PC-3 (cell line): ENCODE measurements around the gene FOXQ1. TPM values are rescaled to one million over a fixed set of nuclear protein-coding genes. Genes with fewer than 3 reads are reported as not detected.

ENCODE experiments used
- ATAC-seq: fragments of 200-7000 bp; cut with Tn5 transposase; 2 replicates; pipeline ENCODE4 v1.9.1; 2020; ENCODE audit warnings: mild to moderate bottlenecking, moderate library complexity
- BruUV-seq: library from RNA; stranded (reverse); fragments of 400-500 nt; replicated peaks from 2 replicates; lab custom pipeline; 2021; lab: Mats Ljungman, UMichigan
- CTCF ChIA-PET: fragments of 300-600 bp; sonication (Branson Sonifier 250); formaldehyde crosslinking; loops from one replicate; lab custom pipeline; 2022; ENCODE audit warnings: antibody characterized with exemption; lab: Charles Lee
- POLR2A ChIA-PET: fragments of 300-600 bp; sonication (Branson Sonifier 250); formaldehyde crosslinking; loops from one replicate; lab custom pipeline; 2022; ENCODE audit warnings: antibody characterized with exemption; ENCODE audit not compliant: unreplicated experiment; lab: Charles Lee
- DNase-seq: peaks from one replicate; pipeline ENCODE4 v3.0.0-alpha.2; 2015
- H2AFZ ChIP-seq: fragments of 300-600 bp; sonication (generic); 2 replicates; pipeline ENCODE4 v1.6.0; 2016; ENCODE audit warnings: antibody characterized with exemption, low read length
- H3F3A ChIP-seq: fragments of 300-600 bp; sonication (generic); one replicate; pipeline ENCODE4 v1.6.0; 2017; ENCODE audit warnings: antibody characterized with exemption, low read length, control low read depth, mild to moderate bottlenecking; ENCODE audit not compliant: unreplicated experiment
- H3K27ac ChIP-seq: fragments of 300-600 bp; sonication (generic); 2 replicates; pipeline ENCODE4 v1.5.1; 2016; ENCODE audit warnings: mild to moderate bottlenecking, low read length
- H3K27me3 ChIP-seq: fragments of 300-600 bp; sonication (generic); 2 replicates; pipeline ENCODE4 v1.6.1; 2016; ENCODE audit warnings: low read length, mixed read lengths
- H3K36me3 ChIP-seq: fragments of 300-600 bp; sonication (generic); 2 replicates; pipeline ENCODE4 v1.6.1; 2016; ENCODE audit warnings: low read depth, mixed run types, low read length, mixed read lengths
- H3K4me1 ChIP-seq: fragments of 300-600 bp; sonication (generic); 2 replicates; pipeline ENCODE4 v1.5.1; 2016; ENCODE audit warnings: low read length; ENCODE audit not compliant: insufficient read depth
- H3K4me2 ChIP-seq: fragments of 300-600 bp; sonication (generic); 2 replicates; pipeline ENCODE4 v1.6.0; 2016; ENCODE audit warnings: low read length
- H3K4me3 ChIP-seq: fragments of 300-600 bp; sonication (generic); 2 replicates; pipeline ENCODE4 v1.5.1; 2016; ENCODE audit warnings: mild to moderate bottlenecking, low read length, mixed read lengths
- H3K79me2 ChIP-seq: fragments of 300-600 bp; sonication (generic); 2 replicates; pipeline ENCODE4 v1.6.1; 2017; ENCODE audit warnings: low read length, mixed read lengths
- H3K9ac ChIP-seq: fragments of 300-600 bp; sonication (generic); 2 replicates; pipeline ENCODE4 v1.6.0; 2016; ENCODE audit warnings: mild to moderate bottlenecking, low read length
- H3K9me2 ChIP-seq: fragments of 300-600 bp; sonication (generic); replicated peaks from 2 replicates; pipeline ENCODE4 v1.6.1; 2016; ENCODE audit warnings: mixed run types, low read length, mixed read lengths
- H3K9me3 ChIP-seq: fragments of 300-600 bp; sonication (generic); 2 replicates; pipeline ENCODE4 v1.6.1; 2016; ENCODE audit warnings: low read length, mixed read lengths
- H4K20me1 ChIP-seq: fragments of 300-600 bp; sonication (generic); 2 replicates; pipeline ENCODE4 v1.6.1; 2016; ENCODE audit warnings: low read length, mixed read lengths
- EZH2 ChIP-seq: fragments of 300-600 bp; sonication (generic); IDR thresholded peaks from one replicate; pipeline ENCODE4 v1.6.1; 2017; ENCODE audit warnings: antibody characterized with exemption, mild to moderate bottlenecking, low read length; ENCODE audit not compliant: unreplicated experiment
- EZH2phosphoT487 ChIP-seq: fragments of 300-600 bp; sonication (generic); IDR thresholded peaks from 2 replicates; pipeline ENCODE4 v1.6.1; 2018; ENCODE audit warnings: mild to moderate bottlenecking, antibody characterized with exemption, low read length, borderline replicate concordance
- intact Hi-C: fragments of 100-400 bp; cut with micrococcal nuclease; formaldehyde crosslinking; loops from 2 replicates; pipeline ENCODE4 v1.9.0; 2023
- total RNA-seq: library from RNA; depleted of rRNA; stranded (reverse); fragments of >200 nt; gene quantifications from 2 replicates; pipeline ENCODE4 v1.2.3, GENCODE V29; 2014
- TF ChIP-seq, protein P1 (sequence below): fragments of 300-600 bp; sonication (generic); conservative IDR thresholded peaks from 2 replicates; pipeline ENCODE4 v1.5.1; 2017; ENCODE audit warnings: antibody characterized with exemption, low read depth, mild to moderate bottlenecking, low read length

Gene FOXQ1
- total RNA-seq, 1 experiment from 2014 or later = 7.5 TPM

DNA sequence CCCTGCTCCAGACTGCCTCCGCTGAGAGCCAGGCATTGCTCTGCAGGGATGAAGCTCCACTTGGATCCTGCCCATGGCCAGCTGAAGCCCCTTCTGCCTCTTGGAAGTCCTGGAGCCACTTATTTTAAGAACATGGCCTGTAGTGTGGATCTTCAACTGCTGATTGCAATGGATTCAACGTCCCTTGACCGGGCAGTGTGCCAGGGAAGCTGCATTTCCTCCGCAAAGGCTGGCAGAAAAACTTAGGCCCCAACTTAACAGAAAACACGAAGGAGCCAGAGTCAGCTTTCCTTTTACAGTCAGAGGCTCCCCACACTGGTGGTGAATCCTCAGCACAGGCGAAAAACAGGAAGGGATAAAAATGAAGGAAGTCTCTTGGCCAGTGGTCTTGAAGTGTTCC lies 26.3 kb upstream of the FOXQ1 start:
- CTCF ChIA-PET = no interaction called here
- H3K4me3 ChIP-seq = no peak overlapping the region
- H3K4me1 ChIP-seq = peaks cover 25% of the 10 kb centered on the region
- H3K27ac ChIP-seq = no peak overlapping the region
- no peak overlapping the region for H2AFZ ChIP-seq
- H3K9ac ChIP-seq = no peak overlapping the region
- POLR2A ChIA-PET = no interaction called here
- no peaks in the 10 kb centered on the region for H3K79me2 ChIP-seq
- TF ChIP-seq, protein P1, sequence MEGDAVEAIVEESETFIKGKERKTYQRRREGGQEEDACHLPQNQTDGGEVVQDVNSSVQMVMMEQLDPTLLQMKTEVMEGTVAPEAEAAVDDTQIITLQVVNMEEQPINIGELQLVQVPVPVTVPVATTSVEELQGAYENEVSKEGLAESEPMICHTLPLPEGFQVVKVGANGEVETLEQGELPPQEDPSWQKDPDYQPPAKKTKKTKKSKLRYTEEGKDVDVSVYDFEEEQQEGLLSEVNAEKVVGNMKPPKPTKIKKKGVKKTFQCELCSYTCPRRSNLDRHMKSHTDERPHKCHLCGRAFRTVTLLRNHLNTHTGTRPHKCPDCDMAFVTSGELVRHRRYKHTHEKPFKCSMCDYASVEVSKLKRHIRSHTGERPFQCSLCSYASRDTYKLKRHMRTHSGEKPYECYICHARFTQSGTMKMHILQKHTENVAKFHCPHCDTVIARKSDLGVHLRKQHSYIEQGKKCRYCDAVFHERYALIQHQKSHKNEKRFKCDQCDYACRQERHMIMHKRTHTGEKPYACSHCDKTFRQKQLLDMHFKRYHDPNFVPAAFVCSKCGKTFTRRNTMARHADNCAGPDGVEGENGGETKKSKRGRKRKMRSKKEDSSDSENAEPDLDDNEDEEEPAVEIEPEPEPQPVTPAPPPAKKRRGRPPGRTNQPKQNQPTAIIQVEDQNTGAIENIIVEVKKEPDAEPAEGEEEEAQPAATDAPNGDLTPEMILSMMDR = no peak
- no peak for TF ChIP-seq EZH2
- no peak for TF ChIP-seq EZH2phosphoT487
- no peaks in the 10 kb centered on the region for H3K27me3 ChIP-seq
- intact Hi-C loops = no loop called here
- H3K4me2 ChIP-seq = no peak overlapping the region
- peaks cover 2% of the 10 kb centered on the region for H3F3A ChIP-seq
- H3K9me3 ChIP-seq = no peaks in the 10 kb centered on the region
- no peaks in the 10 kb centered on the region for H3K36me3 ChIP-seq
- ATAC-seq (no peak), DNase-seq (no peak)
- no peaks in the 10 kb centered on the region for H3K9me2 ChIP-seq
- no peaks in the 10 kb centered on the region for H4K20me1 ChIP-seq
- no TSS peak for BruUV-seq

DNA sequence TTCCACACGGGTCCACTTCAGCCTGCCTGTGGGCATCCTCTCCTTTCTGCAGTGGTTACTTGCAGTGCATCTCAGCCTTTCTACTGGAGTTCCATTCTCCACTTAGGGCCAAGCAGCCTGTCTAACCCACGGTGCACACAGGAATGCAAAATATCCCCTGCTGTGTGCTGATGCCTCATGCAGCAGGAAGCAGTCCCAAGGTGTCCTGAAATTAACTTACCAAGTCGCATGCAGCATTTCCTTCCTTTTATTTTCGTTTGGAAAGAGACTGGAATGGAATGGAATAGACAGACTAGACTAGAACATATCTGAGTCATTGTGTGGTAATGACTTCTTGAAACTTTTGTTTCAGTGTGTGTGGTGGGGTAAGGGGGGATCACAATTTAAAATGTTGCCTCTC lies 25.9 kb upstream of the FOXQ1 start:
- Histone ChIP-seq H3K4me1 (peaks cover 25% of the 10 kb centered on the region), H3K9ac (no peak overlapping the region), H3K79me2 (no peaks in the 10 kb centered on the region), H3F3A (peaks cover 2% of the 10 kb centered on the region), H3K4me3 (no peak overlapping the region), H3K27ac (no peak overlapping the region), H3K4me2 (no peak overlapping the region), H3K36me3 (no peaks in the 10 kb centered on the region), H4K20me1 (no peaks in the 10 kb centered on the region), H3K9me3 (no peaks in the 10 kb centered on the region), H2AFZ (no peak overlapping the region), H3K9me2 (no peaks in the 10 kb centered on the region), H3K27me3 (no peaks in the 10 kb centered on the region)
- ChIA-PET POLR2A (no interaction called here), CTCF (no interaction called here)
- ATAC-seq (no peak), DNase-seq (no peak)
- TF ChIP-seq, protein P1 = no peak
- TF ChIP-seq EZH2phosphoT487 = no peak
- no peak for TF ChIP-seq EZH2
- BruUV-seq = no TSS peak
- intact Hi-C loops = no loop called here

DNA sequence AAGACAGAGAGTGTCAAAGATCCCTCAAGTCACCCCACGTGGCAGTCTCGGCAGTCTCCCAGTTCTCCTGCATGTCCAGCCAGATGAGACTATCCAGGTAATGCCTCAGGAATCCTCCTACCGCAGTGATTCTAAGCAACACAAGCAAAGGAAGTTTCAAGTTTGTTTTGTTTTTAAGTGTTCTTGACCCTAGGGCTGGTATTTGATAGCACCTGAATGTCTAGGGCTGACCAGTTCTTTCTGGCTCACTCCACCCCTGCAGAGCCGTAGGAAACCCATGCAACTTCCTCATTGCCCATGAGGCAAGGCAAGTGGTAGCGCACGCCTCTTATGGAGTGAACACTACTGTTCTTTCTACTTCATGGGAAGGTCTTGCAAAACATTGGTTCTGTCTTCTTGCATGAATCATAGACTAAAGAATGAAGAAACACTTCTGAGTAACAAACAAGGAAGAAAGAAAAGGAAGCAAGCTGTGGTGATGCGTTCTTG lies 24.8 kb upstream of the FOXQ1 start:
- H3K4me2 ChIP-seq = peak overlapping the region; percentile 21
- no peak overlapping the region for H3K4me3 ChIP-seq
- peak overlapping the region; percentile 16; the same call in 1 of the 2 replicates for H2AFZ ChIP-seq
- H3K79me2 ChIP-seq = no peaks in the 10 kb centered on the region
- DNase-seq (peak; percentile 82), ATAC-seq (peak; percentile 49)
- peaks cover 25% of the 10 kb centered on the region for H3K4me1 ChIP-seq
- no peaks in the 10 kb centered on the region for H3K27me3 ChIP-seq
- TF ChIP-seq, protein P1 = no peak
- TF ChIP-seq EZH2phosphoT487 (no peak), EZH2 (no peak)
- H4K20me1 ChIP-seq = no peaks in the 10 kb centered on the region
- H3K36me3 ChIP-seq = no peaks in the 10 kb centered on the region
- intact Hi-C loops = no loop called here
- POLR2A ChIA-PET = interaction anchor here (0.6 to 0.7 kb wide), 2 partner anchors 10 to 29 kb away, joined by 3 to 5 read pairs; no protein-coding TSS in a partner anchor
- H3K9me3 ChIP-seq = no peaks in the 10 kb centered on the region
- no TSS peak for BruUV-seq
- CTCF ChIA-PET = no interaction called here
- peaks cover 2% of the 10 kb centered on the region for H3F3A ChIP-seq
- H3K9ac ChIP-seq = no peak overlapping the region
- no peaks in the 10 kb centered on the region for H3K9me2 ChIP-seq
- peak overlapping the region; percentile 39 for H3K27ac ChIP-seq
